Brain pericyte (primary cell): ENCODE measurements around the gene SLC19A1.

ENCODE experiments used
- DNase-seq: peaks from one replicate; pipeline ENCODE4 v3.0.0-alpha.2; 2012; ENCODE audit warnings: low read depth, low spot score

SLC19A1 gene

GRCh38 chr21:45558044-45558721 is 15.9 kb upstream of the SLC19A1 start:
- no peak for DNase-seq

- no peak for DNase-seq
Observed at GRCh38 chr21:45557616-45558043, 15.4 kb upstream of the SLC19A1 start.

GRCh38 chr21:45556645-45557615 is 14.7 kb upstream of the SLC19A1 start:
- DNase-seq: no peak

GRCh38 chr21:45556302-45556644 is 14.0 kb upstream of the SLC19A1 start:
- no peak for DNase-seq

GRCh38 chr21:45555557-45556301 is 13.5 kb upstream of the SLC19A1 start:
- DNase-seq: peak; percentile 47

- no peak for DNase-seq
Observed at GRCh38 chr21:45555251-45555556, 13.0 kb upstream of the SLC19A1 start.

GRCh38 chr21:45554477-45555175 is 12.4 kb upstream of the SLC19A1 start:
- DNase-seq: no peak

GRCh38 chr21:45552696-45553391 is 10.6 kb upstream of the SLC19A1 start:
- DNase-seq: no peak

- DNase-seq: no peak
Observed at GRCh38 chr21:45551783-45552695, 9.8 kb upstream of the SLC19A1 start.

- DNase-seq: no peak
Observed at GRCh38 chr21:45551316-45551715, 9.1 kb upstream of the SLC19A1 start.

GRCh38 chr21:45550522-45551210 is 8.4 kb upstream of the SLC19A1 start:
- no peak for DNase-seq

- no peak for DNase-seq
Observed at GRCh38 chr21:45549626-45550463, 7.6 kb upstream of the SLC19A1 start.

GRCh38 chr21:45548711-45549491 is 6.7 kb upstream of the SLC19A1 start:
- no peak for DNase-seq

- no peak for DNase-seq
Observed at GRCh38 chr21:45547545-45547900, 5.3 kb upstream of the SLC19A1 start.

- no peak for DNase-seq
Observed at GRCh38 chr21:45546636-45547544, 4.7 kb upstream of the SLC19A1 start.

- no peak for DNase-seq
Observed at GRCh38 chr21:45545691-45546531, 3.7 kb upstream of the SLC19A1 start.
